Lung (tissue), 12 donors: ENCODE data around the gene METTL8. TPM values are rescaled to one million over a fixed set of nuclear protein-coding genes. Genes with fewer than 3 reads are reported as not detected.

Experiments
- ATAC-seq: fragments of 200-7000 bp; cut with Tn5 transposase; one replicate; pipeline ENCODE4 v1.9.1; 2020; ENCODE audit warnings: moderate number of reproducible peaks; ENCODE audit not compliant: insufficient read depth, low FRiP score
- DNase-seq, 3 donors: peaks; one replicate each; pipeline ENCODE4 v3.0.0-alpha.2; 2013 to 2017
- H3K27ac ChIP-seq, 2 donors: one replicate each; pipeline ENCODE4 v1.5.1; 2013; ENCODE audit warnings: mild to moderate bottlenecking in 2 of 2, moderate library complexity in 2 of 2, control low read depth in 1 of 2, inconsistent platforms in 1 of 2, low read depth in 1 of 2, low read length in 1 of 2
- H3K27me3 ChIP-seq, 3 donors: one replicate each; pipeline ENCODE4 v1.5.1; 2013; ENCODE audit warnings: low read length in 2 of 3; ENCODE audit not compliant: control insufficient read depth in 3 of 3, insufficient read depth in 3 of 3
- H3K36me3 ChIP-seq, 4 donors: one replicate each; pipeline ENCODE4 v1.5.1; 2013; ENCODE audit warnings: low read length in 4 of 4, mild to moderate bottlenecking in 1 of 4, moderate library complexity in 1 of 4; ENCODE audit not compliant: control insufficient read depth in 4 of 4, insufficient read depth in 4 of 4
- H3K4me1 ChIP-seq, 5 donors: one replicate each; pipeline ENCODE4 v1.5.1; 2013; ENCODE audit warnings: low read length in 5 of 5, mild to moderate bottlenecking in 2 of 5, moderate library complexity in 1 of 5; ENCODE audit not compliant: control insufficient read depth in 5 of 5, insufficient read depth in 5 of 5
- H3K4me3 ChIP-seq: one replicate; pipeline ENCODE4 v1.5.1; 2013; ENCODE audit warnings: mild to moderate bottlenecking, control low read depth, moderate library complexity
- H3K9ac ChIP-seq, 2 donors: one replicate each; pipeline ENCODE4 v1.5.1; 2013; ENCODE audit warnings: low read length in 2 of 2, control low read depth in 1 of 2; ENCODE audit not compliant: insufficient read depth in 1 of 2
- H3K9me3 ChIP-seq, 4 donors: one replicate each; pipeline ENCODE4 v1.5.1; 2013; ENCODE audit warnings: low read length in 3 of 4, mild to moderate bottlenecking in 1 of 4, moderate library complexity in 1 of 4; ENCODE audit not compliant: control insufficient read depth in 4 of 4, insufficient read depth in 3 of 4
- WGBS, 2 donors: extraction: QIAGEN DNeasy Blood & Tissue Kit; methylation state at CpG; one replicate each; pipeline ENCODE4 v1.1.7; 2013; 5-methylcytosine and 5-hydroxymethylcytosine counted together
- polyA plus RNA-seq, 2 donors: library from polyadenylated mRNA; stranded (reverse); fragments of 200-250 nt; gene quantifications; one replicate each; pipeline ENCODE4 v1.2.1, GENCODE V29; 2013
- total RNA-seq, 2 donors: library from RNA; depleted of rRNA in 1 of 2; stranded (reverse); fragments of >200 nt in 1 of 2; gene quantifications; one replicate each; pipeline ENCODE4 v1.2.1, GENCODE V29; 2014 to 2021
- TF ChIP-seq, protein P1 (sequence below): IDR thresholded peaks from 2 replicates; pipeline ENCODE4 v1.5.1; 2012; ENCODE audit warnings: mild to moderate bottlenecking; ENCODE audit errors: control extremely low read depth, extremely low read depth
- donor health status: control.
- donor health status: control.
- donor health status: Bipolar disorder and iron deficiency.
- donor health status: healthy.
- donor health status: DM: yes; HTN: yes; CAD: no.

The METTL8 gene
- total and polyA plus RNA-seq, 4 donors, result 4.9 to 9.3 (median 8.5) TPM

DNA sequence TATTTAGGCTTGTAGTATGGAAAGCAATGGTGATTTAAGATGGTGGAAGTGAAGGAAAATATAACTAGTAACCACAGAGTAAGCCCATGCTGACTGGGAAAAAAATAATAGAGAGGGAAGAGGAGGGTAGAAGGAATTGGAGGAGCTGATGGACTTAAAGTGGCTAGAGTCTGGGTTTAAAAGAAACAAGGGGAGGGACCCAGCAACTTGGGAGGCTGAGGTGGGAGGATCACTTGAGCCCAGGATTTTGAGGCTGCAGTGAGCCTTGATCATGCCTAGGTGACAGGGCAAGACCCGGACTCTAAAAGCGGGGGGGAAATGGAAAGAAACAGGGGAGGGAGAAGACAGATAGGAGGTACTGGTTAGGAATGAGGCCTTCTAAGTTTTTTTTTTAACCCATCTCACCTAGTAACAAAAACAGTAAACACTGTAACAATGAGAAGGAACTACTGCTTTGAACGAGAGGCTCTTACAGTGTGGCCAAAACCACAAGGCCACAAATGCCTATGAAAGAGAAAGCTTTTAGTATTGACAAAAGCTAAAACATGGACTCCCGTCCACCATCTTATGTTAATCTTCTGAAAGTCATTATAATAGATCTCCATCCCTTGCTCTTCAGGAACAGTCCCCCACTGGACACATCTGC is 26.6 kb downstream of the METTL8 start:
- TF ChIP-seq, protein P1, sequence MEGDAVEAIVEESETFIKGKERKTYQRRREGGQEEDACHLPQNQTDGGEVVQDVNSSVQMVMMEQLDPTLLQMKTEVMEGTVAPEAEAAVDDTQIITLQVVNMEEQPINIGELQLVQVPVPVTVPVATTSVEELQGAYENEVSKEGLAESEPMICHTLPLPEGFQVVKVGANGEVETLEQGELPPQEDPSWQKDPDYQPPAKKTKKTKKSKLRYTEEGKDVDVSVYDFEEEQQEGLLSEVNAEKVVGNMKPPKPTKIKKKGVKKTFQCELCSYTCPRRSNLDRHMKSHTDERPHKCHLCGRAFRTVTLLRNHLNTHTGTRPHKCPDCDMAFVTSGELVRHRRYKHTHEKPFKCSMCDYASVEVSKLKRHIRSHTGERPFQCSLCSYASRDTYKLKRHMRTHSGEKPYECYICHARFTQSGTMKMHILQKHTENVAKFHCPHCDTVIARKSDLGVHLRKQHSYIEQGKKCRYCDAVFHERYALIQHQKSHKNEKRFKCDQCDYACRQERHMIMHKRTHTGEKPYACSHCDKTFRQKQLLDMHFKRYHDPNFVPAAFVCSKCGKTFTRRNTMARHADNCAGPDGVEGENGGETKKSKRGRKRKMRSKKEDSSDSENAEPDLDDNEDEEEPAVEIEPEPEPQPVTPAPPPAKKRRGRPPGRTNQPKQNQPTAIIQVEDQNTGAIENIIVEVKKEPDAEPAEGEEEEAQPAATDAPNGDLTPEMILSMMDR, result no peak
- WGBS, 2 donors, result 80 to 82% methylated on average over 4 of the region's 4 CpGs
- no peak overlapping the region for H3K4me3 ChIP-seq
- no peaks in the 10 kb centered on the region for H3K36me3 ChIP-seq
- H3K9me3 ChIP-seq, result no peaks in the 10 kb centered on the region
- DNase-seq (no peak), ATAC-seq (no peak)
- H3K9ac ChIP-seq, result no peak overlapping the region
- H3K27me3 ChIP-seq, result no peaks in the 10 kb centered on the region
- no peak overlapping the region for H3K27ac ChIP-seq
- peaks cover 0 to 6% (median 0%) of the 10 kb centered on the region in 5 donors for H3K4me1 ChIP-seq

DNA sequence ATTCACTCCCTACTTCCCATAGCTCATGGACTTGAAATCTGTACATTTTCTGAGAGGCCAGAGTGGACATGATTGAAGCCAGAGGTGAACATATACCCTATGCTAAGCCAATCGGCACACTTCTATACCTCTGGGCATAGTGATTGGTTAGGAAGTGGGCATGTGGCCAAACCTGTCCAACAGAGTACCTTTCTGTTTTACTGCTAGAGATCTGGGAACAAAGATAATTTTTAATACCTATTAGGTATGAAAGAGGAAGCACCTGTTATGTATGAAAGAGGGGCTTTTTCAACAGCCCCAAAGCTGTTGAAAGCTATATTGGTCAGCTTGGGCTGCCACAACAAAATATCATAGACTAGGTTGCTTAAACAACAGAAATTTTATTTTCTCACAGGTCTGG is 27.7 kb downstream of the METTL8 start:
- ATAC-seq, result no peak
- DNase-seq, result no peak
- H3K36me3 ChIP-seq, result no peaks in the 10 kb centered on the region
- peaks cover 0 to 6% (median 0%) of the 10 kb centered on the region in 5 donors for H3K4me1 ChIP-seq
- WGBS, 2 donors, result 68 to 71% methylated on average over 1 of the region's 1 CpG
- H3K9ac ChIP-seq, result no peak overlapping the region
- no peak overlapping the region for H3K27ac ChIP-seq
- no peak overlapping the region for H3K4me3 ChIP-seq
- H3K9me3 ChIP-seq, result peaks cover 0 to 3% (median 0%) of the 10 kb centered on the region in 4 donors
- no peaks in the 10 kb centered on the region for H3K27me3 ChIP-seq
- TF ChIP-seq, protein P1, result no peak

DNA sequence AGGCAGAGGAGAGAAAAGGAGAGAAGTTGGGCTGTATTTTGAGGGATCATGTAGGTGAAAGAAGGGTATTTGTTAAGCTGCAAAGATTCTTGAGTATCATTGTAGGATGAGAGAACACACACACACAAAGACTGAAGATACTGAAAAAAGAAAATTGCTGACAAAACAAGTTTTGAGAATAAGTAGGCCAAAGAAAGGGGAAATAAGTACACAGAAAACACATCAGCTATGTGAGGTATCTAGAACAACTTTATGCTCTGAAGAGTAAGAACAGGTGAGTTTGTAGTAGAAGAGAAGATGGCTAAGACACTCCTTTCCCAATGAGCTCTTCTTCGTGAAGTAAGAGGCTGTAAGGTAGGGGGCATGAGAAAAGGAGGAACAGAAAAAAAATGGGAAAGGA is 28.2 kb downstream of the METTL8 start:
- WGBS, 2 donors, result 93 to 97% methylated on average over 1 of the region's 1 CpG
- H3K4me3 ChIP-seq, result no peak overlapping the region
- ATAC-seq, result no peak
- H3K9me3 ChIP-seq, result peaks cover 0 to 3% (median 0%) of the 10 kb centered on the region in 4 donors
- H3K36me3 ChIP-seq, result no peaks in the 10 kb centered on the region
- peaks cover 0 to 6% (median 0%) of the 10 kb centered on the region in 5 donors for H3K4me1 ChIP-seq
- no peak overlapping the region for H3K9ac ChIP-seq
- no peak overlapping the region for H3K27ac ChIP-seq
- TF ChIP-seq, protein P1, result no peak
- no peak for DNase-seq
- H3K27me3 ChIP-seq, result no peaks in the 10 kb centered on the region

DNA sequence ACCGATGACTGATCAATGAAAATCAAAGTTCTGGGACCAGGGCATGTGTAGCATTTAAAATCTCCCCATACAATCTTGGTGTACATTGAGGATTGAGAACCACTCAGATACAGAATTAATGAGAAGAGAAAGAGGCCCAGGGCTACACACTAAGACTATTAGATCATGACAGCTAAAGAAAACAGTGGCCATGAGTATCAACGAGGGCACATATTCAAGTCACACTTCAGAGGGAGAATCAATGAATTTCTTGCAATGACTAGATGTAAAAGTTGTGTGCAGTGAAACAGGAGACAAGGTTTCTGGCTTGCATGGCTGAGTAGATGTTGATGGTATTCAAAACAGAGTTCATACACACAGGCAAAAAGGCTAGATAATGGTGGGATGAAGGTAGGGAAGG is 29.1 kb downstream of the METTL8 start:
- Histone ChIP-seq H3K9ac (no peak overlapping the region), H3K27ac (no peak overlapping the region), H3K27me3 (no peaks in the 10 kb centered on the region), H3K36me3 (no peaks in the 10 kb centered on the region), H3K4me3 (no peak overlapping the region), H3K4me1 (peaks cover 0 to 2% (median 0%) of the 10 kb centered on the region in 5 donors), H3K9me3 (peaks cover 0 to 3% (median 0%) of the 10 kb centered on the region in 4 donors)
- TF ChIP-seq, protein P1, result no peak
- 94 to 96% methylated on average over 2 of the region's 2 CpGs for WGBS, 2 donors
- no peak for DNase-seq
- ATAC-seq, result no peak
